ENCODE measurements around the gene STK17A.

Gene STK17A

GRCh38 chr7:43642897-43643630, 60.2 kb downstream of the STK17A start:
- TF ChIP-seq, protein P1, sequence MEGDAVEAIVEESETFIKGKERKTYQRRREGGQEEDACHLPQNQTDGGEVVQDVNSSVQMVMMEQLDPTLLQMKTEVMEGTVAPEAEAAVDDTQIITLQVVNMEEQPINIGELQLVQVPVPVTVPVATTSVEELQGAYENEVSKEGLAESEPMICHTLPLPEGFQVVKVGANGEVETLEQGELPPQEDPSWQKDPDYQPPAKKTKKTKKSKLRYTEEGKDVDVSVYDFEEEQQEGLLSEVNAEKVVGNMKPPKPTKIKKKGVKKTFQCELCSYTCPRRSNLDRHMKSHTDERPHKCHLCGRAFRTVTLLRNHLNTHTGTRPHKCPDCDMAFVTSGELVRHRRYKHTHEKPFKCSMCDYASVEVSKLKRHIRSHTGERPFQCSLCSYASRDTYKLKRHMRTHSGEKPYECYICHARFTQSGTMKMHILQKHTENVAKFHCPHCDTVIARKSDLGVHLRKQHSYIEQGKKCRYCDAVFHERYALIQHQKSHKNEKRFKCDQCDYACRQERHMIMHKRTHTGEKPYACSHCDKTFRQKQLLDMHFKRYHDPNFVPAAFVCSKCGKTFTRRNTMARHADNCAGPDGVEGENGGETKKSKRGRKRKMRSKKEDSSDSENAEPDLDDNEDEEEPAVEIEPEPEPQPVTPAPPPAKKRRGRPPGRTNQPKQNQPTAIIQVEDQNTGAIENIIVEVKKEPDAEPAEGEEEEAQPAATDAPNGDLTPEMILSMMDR (conservative IDR thresholded peaks at IDR 0.05; ENCODE audit: low read depth, low read length) = no peak
- DNase-seq (ENCODE audit: low read depth) = no peak
- no peak overlapping the region for H3K4me3 ChIP-seq (ENCODE audit: low read depth, low read length)

DNA sequence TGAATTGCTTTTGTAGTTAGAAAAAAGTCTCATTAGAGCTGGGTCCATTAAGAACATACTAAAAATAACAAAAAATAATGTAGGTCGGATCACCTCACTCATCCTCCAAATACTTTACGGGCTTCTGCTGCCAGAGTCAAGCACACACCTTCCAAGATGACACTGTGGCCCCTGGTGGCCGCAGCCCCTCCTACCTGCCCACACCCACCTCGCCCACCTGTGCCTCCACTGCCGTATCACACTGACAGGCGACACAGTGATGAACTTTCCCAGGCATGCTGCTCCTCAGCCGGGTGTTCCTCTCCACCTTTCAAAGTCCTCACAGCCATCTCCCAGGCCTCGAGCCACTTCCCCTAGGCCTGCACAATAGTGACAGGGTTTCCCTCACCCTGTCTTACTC, 60.9 kb downstream of the STK17A start:
- H3K4me3 ChIP-seq (ENCODE audit: low read depth, low read length) = no peak overlapping the region
- DNase-seq (ENCODE audit: low read depth) = no peak
- TF ChIP-seq, protein P1 (conservative IDR thresholded peaks at IDR 0.05; ENCODE audit: low read depth, low read length) = no peak

- TF ChIP-seq, protein P1 (conservative IDR thresholded peaks at IDR 0.05; ENCODE audit: low read depth, low read length) = no peak
- no peak for DNase-seq (ENCODE audit: low read depth)
- no peak overlapping the region for H3K4me3 ChIP-seq (ENCODE audit: low read depth, low read length)
Observed at GRCh38 chr7:43645699-43646226, 62.9 kb downstream of the STK17A start.

DNA sequence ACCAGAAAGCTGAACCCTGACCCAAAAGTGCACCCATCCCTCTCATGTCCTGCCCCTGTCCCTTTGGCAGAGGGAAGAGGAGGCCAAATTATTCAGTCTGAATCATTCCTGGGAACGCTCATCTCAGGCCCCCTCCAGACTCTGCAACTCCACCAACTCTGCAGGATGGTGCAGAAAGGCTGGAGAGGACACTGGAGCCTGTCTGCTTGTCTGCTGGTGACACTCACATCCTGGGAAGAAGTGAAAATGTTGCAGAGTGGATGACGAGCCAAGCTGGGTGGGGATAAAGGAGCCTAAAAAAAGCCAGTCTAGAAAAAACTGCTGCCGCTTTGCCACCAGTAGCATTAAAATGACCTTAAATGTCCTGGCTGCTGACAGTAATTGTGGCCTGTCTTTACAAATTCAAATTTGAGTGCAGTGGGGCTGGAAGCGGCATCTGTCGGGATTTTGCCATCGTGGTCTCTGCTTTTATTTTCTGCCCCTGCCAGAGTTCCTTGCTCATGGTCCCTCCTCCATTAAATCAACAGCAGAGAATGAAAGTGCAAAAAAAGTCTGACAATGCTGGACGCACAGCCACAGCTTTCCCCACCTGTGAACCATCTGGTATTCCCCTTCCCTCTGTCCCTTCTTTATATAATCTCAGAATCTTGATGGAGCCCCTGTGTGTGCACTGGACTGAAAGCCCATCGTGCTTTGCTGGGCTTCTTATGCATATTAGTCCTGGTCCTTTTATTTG, 63.9 kb downstream of the STK17A start:
- TF ChIP-seq, protein P1 (conservative IDR thresholded peaks at IDR 0.05; ENCODE audit: low read depth, low read length) = no peak
- DNase-seq (ENCODE audit: low read depth) = peak; percentile 63

GRCh38 chr7:43647339-43647672, 64.4 kb downstream of the STK17A start:
- peak; percentile 94 for DNase-seq (ENCODE audit: low read depth)

More for the DNA sequence above, 63.9 kb downstream of the STK17A start:
- H3K4me3 ChIP-seq (ENCODE audit: low read depth, low read length) = no peak overlapping the region

GRCh38 chr7:43647673-43648472, 65.0 kb downstream of the STK17A start:
- peak overlapping the region; percentile 27 for H3K4me3 ChIP-seq (ENCODE audit: low read depth, low read length)
- DNase-seq (ENCODE audit: low read depth) = peak; percentile 98
- TF ChIP-seq, protein P1 (conservative IDR thresholded peaks at IDR 0.05; ENCODE audit: low read depth, low read length) = no peak

More at GRCh38 chr7:43647339-43647672, 64.4 kb downstream of the STK17A start:
- TF ChIP-seq, protein P1 (conservative IDR thresholded peaks at IDR 0.05; ENCODE audit: low read depth, low read length) = no peak
- no peak overlapping the region for H3K4me3 ChIP-seq (ENCODE audit: low read depth, low read length)

Data from choroid plexus epithelial cell (primary cell).